PC-9 (cell line): ENCODE measurements around the gene ANKRD40CL. TPM values are rescaled to one million over a fixed set of nuclear protein-coding genes. Genes with fewer than 3 reads are reported as not detected.

Source experiments
- BruUV-seq: library from RNA; stranded (reverse); fragments of 400-500 nt; replicated peaks from 2 replicates; lab custom pipeline; 2021; lab: Mats Ljungman, UMichigan
- CTCF ChIA-PET: fragments of 300-600 bp; sonication (Branson Sonifier 250); formaldehyde crosslinking; loops from one replicate; lab custom pipeline; 2022; ENCODE audit warnings: antibody characterized with exemption; lab: Charles Lee
- POLR2A ChIA-PET: fragments of 300-600 bp; sonication (Branson Sonifier 250); formaldehyde crosslinking; loops from one replicate; lab custom pipeline; 2022; ENCODE audit warnings: antibody characterized with exemption; ENCODE audit not compliant: unreplicated experiment; lab: Charles Lee
- DNase-seq, 2 experiments: peaks; one replicate each; pipeline versions ENCODE4 v3.0.0 to v3.0.0-alpha.2; 2015 to 2022; ENCODE audit warnings: mixed read lengths in 1 of 2
- H2AFZ ChIP-seq: fragments of 200-600 bp; sonication (generic); 2 replicates; pipeline ENCODE4 v1.8.1; 2017; ENCODE audit warnings: antibody characterized with exemption
- H3F3A ChIP-seq: fragments of 200-600 bp; sonication (generic); 2 replicates; pipeline ENCODE4 v1.8.1; 2017; ENCODE audit warnings: antibody characterized with exemption, mild to moderate bottlenecking, low read depth; ENCODE audit not compliant: insufficient read depth
- H3K27ac ChIP-seq: fragments of 200-600 bp; sonication (generic); 2 replicates; pipeline ENCODE4 v1.6.1; 2016; ENCODE audit warnings: mixed run types
- H3K27me3 ChIP-seq: fragments of 200-600 bp; sonication (generic); 2 replicates; pipeline ENCODE4 v1.6.1; 2016; ENCODE audit warnings: low read depth, mixed run types; ENCODE audit not compliant: insufficient read depth
- H3K36me3 ChIP-seq: fragments of 200-600 bp; sonication (generic); 2 replicates; pipeline ENCODE4 v1.6.1; 2016; ENCODE audit warnings: low read depth, mixed run types
- H3K4me1 ChIP-seq: fragments of 200-600 bp; sonication (generic); replicated peaks from 2 replicates; pipeline ENCODE4 v1.6.1; 2016; ENCODE audit warnings: mixed run types; ENCODE audit not compliant: insufficient read depth
- H3K4me2 ChIP-seq: fragments of 200-600 bp; sonication (generic); 2 replicates; pipeline ENCODE4 v1.6.1; 2017; ENCODE audit warnings: mixed run types
- H3K4me3 ChIP-seq: fragments of 200-600 bp; sonication (generic); 2 replicates; pipeline ENCODE4 v1.6.1; 2016; ENCODE audit warnings: mixed run types
- H3K79me2 ChIP-seq: fragments of 200-600 bp; sonication (generic); 2 replicates; pipeline ENCODE4 v1.6.1; 2017; ENCODE audit warnings: low read depth, mixed run types
- H3K9me2 ChIP-seq: fragments of 200-600 bp; sonication (generic); 2 replicates; pipeline ENCODE4 v1.8.1; 2017; ENCODE audit warnings: mild to moderate bottlenecking; ENCODE audit not compliant: insufficient read depth
- H3K9me3 ChIP-seq: fragments of 200-600 bp; sonication (generic); 2 replicates; pipeline ENCODE4 v1.8.1; 2016; ENCODE audit warnings: low read depth; ENCODE audit not compliant: insufficient read depth
- H4K20me1 ChIP-seq: fragments of 200-600 bp; sonication (generic); 2 replicates; pipeline ENCODE4 v1.8.1; 2017; ENCODE audit not compliant: insufficient read depth
- EZH2 ChIP-seq: fragments of 200-600 bp; sonication (generic); IDR thresholded peaks from 2 replicates; pipeline ENCODE4 v1.8.0; 2017; ENCODE audit warnings: antibody characterized with exemption, low read depth
- intact Hi-C: fragments of 100-400 bp; cut with micrococcal nuclease; formaldehyde crosslinking; loops from one replicate; pipeline ENCODE4 v1.10.0; 2022; ENCODE audit not compliant: unreplicated experiment
- total RNA-seq: library from RNA; stranded (reverse); gene quantifications from 2 replicates; pipeline ENCODE4 v1.2.3, GENCODE V29; 2021
- TF ChIP-seq, protein P1 (sequence below): fragments of 200-600 bp; sonication (generic); conservative IDR thresholded peaks from 2 replicates; pipeline ENCODE4 v1.6.1; 2017; ENCODE audit warnings: mixed run types, antibody characterized with exemption, mild to moderate bottlenecking, moderate library complexity

Gene ANKRD40CL
- total RNA-seq, 1 experiment from 2014 or later: not detected

DNA sequence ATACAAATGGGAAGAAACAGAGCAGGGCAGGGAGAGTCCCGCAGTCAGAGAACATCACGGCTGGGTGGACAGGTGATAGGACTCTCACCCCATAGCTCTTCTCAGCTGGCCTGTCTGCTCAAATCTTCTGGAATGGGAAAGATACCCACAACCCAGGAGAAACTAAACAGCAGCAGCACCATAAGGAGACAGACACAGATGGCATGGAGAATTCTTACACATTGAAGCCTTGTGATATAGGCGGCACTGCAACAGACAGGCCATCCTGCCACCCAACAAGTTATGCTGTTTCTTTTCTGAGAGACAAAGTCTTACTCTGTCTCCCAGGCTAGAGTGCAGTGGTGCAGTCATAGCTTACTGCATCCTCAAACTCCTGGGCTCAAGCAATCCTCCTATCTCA lies 8.6 kb upstream of the ANKRD40CL start:
- CTCF ChIA-PET: no interaction called here
- DNase-seq: no peak
- Histone ChIP-seq H3K36me3 (no peaks in the 10 kb centered on the region), H3K79me2 (no peaks in the 10 kb centered on the region), H3K4me3 (no peak overlapping the region), H4K20me1 (no peaks in the 10 kb centered on the region), H3K4me1 (no peaks in the 10 kb centered on the region), H3F3A (no peaks in the 10 kb centered on the region), H3K9me3 (no peaks in the 10 kb centered on the region), H3K27ac (no peak overlapping the region), H3K27me3 (no peaks in the 10 kb centered on the region), H3K4me2 (no peak overlapping the region), H3K9me2 (no peaks in the 10 kb centered on the region), H2AFZ (no peak overlapping the region)
- no TSS peak for BruUV-seq
- POLR2A ChIA-PET: no interaction called here
- TF ChIP-seq, protein P1, sequence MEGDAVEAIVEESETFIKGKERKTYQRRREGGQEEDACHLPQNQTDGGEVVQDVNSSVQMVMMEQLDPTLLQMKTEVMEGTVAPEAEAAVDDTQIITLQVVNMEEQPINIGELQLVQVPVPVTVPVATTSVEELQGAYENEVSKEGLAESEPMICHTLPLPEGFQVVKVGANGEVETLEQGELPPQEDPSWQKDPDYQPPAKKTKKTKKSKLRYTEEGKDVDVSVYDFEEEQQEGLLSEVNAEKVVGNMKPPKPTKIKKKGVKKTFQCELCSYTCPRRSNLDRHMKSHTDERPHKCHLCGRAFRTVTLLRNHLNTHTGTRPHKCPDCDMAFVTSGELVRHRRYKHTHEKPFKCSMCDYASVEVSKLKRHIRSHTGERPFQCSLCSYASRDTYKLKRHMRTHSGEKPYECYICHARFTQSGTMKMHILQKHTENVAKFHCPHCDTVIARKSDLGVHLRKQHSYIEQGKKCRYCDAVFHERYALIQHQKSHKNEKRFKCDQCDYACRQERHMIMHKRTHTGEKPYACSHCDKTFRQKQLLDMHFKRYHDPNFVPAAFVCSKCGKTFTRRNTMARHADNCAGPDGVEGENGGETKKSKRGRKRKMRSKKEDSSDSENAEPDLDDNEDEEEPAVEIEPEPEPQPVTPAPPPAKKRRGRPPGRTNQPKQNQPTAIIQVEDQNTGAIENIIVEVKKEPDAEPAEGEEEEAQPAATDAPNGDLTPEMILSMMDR: no peak
- TF ChIP-seq EZH2: no peak
- intact Hi-C loops: no loop called here

DNA sequence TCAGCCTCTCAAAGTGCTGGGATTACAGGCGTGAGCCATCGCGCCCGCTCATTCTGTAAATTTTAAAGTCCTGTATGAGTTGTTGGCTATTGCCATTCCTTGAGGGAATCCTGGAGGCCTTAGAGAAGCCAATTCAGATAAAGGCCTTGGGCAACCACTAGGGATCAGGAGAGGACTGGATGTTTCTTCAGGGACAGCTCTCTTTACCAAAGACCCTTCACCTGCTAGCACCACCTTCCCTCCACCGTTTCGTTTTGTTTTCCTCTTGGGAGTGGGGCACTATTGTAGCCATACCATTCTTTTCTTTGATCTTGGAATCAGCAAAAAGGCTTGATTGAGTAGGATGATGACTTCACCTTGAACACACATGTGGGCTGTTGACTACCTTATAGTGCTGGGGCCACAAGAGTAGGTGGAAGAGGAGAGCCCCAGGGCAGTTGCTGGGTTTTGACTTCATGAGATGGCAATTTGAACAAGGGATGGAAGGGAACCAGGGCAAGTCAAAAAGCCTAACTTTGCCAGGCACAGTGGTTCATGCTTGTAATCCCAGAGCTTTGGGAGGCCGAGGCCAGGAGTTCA lies 7.0 kb upstream of the ANKRD40CL start:
- Histone ChIP-seq H3K4me2 (no peak overlapping the region), H3K9me3 (no peaks in the 10 kb centered on the region), H3F3A (no peaks in the 10 kb centered on the region), H3K4me1 (no peaks in the 10 kb centered on the region), H2AFZ (no peak overlapping the region), H3K36me3 (no peaks in the 10 kb centered on the region), H3K27ac (no peak overlapping the region), H3K79me2 (no peaks in the 10 kb centered on the region), H3K9me2 (no peaks in the 10 kb centered on the region), H3K27me3 (no peaks in the 10 kb centered on the region), H4K20me1 (no peaks in the 10 kb centered on the region), H3K4me3 (no peak overlapping the region)
- intact Hi-C loops: no loop called here
- TF ChIP-seq, protein P1: no peak
- TF ChIP-seq EZH2: no peak
- ChIA-PET POLR2A (no interaction called here), CTCF (interaction anchor here (0.6 kb wide), 1 partner anchor 66 kb away, joined by 8 read pairs; no protein-coding TSS in a partner anchor)
- no TSS peak for BruUV-seq
- DNase-seq: no peak

DNA sequence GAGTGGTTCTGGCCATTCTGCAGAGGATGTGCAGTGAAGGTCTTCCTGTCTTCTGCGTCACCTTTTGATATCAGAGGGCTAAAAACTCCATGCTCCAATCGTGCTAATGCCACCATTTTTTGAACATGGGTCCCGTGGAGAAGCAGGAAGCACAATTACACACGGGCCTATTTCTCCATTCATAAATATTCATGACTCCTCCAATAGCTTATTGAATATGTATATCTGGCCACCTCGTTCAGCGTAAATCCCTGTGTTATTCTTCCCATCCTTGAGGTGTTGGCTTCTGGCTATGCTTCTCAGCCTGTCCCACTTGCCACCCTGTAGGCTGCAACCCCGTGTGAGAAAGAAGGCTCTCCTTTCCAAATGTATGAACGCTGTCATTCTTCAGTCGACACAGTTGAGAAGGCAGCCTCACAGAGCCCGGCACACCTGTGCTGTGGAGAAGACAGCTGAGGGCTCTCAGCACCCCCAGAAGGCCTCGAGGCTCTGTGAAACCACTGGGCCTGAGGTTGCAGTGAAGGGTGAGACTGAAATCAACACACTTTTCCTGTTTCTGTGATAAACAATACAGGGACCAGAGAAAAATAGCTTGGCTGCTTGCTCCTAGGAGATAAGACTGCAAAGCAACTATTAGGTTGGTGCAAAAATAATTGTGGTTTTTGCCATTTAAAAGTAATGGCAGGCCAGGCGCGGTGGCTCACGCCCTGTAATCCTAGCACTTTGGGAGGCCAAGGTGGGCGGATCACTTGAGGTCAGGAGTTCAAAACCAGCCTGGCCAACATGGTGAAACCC lies 4.9 kb upstream of the ANKRD40CL start:
- POLR2A ChIA-PET: no interaction called here
- peak in 1 of 2 experiments; percentile 21 for DNase-seq
- Histone ChIP-seq H3K27ac (no peak overlapping the region), H4K20me1 (no peaks in the 10 kb centered on the region), H3K9me2 (no peaks in the 10 kb centered on the region), H3K4me1 (peaks cover 13% of the 10 kb centered on the region), H3K79me2 (no peaks in the 10 kb centered on the region), H3K36me3 (no peaks in the 10 kb centered on the region), H3K4me3 (no peak overlapping the region), H3F3A (peaks cover 4% of the 10 kb centered on the region; the same call in 1 of the 2 replicates), H3K27me3 (no peaks in the 10 kb centered on the region), H2AFZ (no peak overlapping the region), H3K9me3 (no peaks in the 10 kb centered on the region), H3K4me2 (no peak overlapping the region)
- intact Hi-C loops: no loop called here
- BruUV-seq: no TSS peak
- TF ChIP-seq, protein P1: no peak
- no peak for TF ChIP-seq EZH2
- CTCF ChIA-PET: interaction anchor here (0.5 kb wide), 1 partner anchor 11 kb away, joined by 3 read pairs; no protein-coding TSS in a partner anchor
